IMR-90 (cell line): ENCODE results near the gene GPX4. TPM values are rescaled to one million over a fixed set of nuclear protein-coding genes. Genes with fewer than 3 reads are reported as not detected.
"Not testable (repeated sequence)": the region's sequence is repeated elsewhere in the genome, so short reads cannot be mapped to it uniquely, and the experiment has no call there.

Source experiments
- ATAC-seq: fragments of 200-7000 bp; cut with Tn5 transposase; 2 replicates; pipeline ENCODE4 v1.9.1; 2020; ENCODE audit warnings: low read depth, mild to moderate bottlenecking, moderate library complexity
- BruUV-seq: library from RNA; stranded (reverse); fragments of 400-500 nt; replicated peaks from 2 replicates; lab custom pipeline; 2021; lab: Mats Ljungman, UMichigan
- CTCF ChIA-PET: fragments of 300-600 bp; formaldehyde crosslinking; extraction: SDS; loops from one replicate; lab custom pipeline; 2021; ENCODE audit warnings: antibody characterized with exemption; lab: Yijun Ruan, JAX
- POLR2A ChIA-PET: fragments of 300-600 bp; sonication (Branson Sonifier 250); formaldehyde crosslinking; loops from one replicate; lab custom pipeline; 2022; ENCODE audit warnings: antibody characterized with exemption; ENCODE audit not compliant: unreplicated experiment; lab: Charles Lee
- DNase-seq: peaks from one replicate; pipeline ENCODE4 v3.0.0; 2013
- H2AFZ ChIP-seq: replicated peaks from 2 replicates; pipeline ENCODE3; 2013; ENCODE audit warnings: low read length, mild to moderate bottlenecking; ENCODE audit not compliant: poor library complexity
- H2AK5ac ChIP-seq: 2 replicates; pipeline ENCODE4 v1.6.1; 2013; ENCODE audit warnings: low read depth, low read length, inconsistent platforms
- H2AK9ac ChIP-seq: replicated peaks from 2 replicates; pipeline ENCODE3; 2013; ENCODE audit warnings: mild to moderate bottlenecking, low read depth, low read length, moderate library complexity; ENCODE audit not compliant: poor library complexity
- H2BK120ac ChIP-seq: 2 replicates; pipeline ENCODE4 v1.6.1; 2013; ENCODE audit warnings: low read depth, low read length, inconsistent platforms
- H2BK15ac ChIP-seq: 3 replicates; pipeline ENCODE4 v1.6.1; 2013; ENCODE audit warnings: low read depth, low read length, inconsistent platforms
- H2BK20ac ChIP-seq: 2 replicates; pipeline ENCODE4 v1.6.1; 2013; ENCODE audit warnings: low read depth, mild to moderate bottlenecking, inconsistent platforms, low read length, moderate library complexity
- H2BK5ac ChIP-seq: 2 replicates; pipeline ENCODE4 v1.6.1; 2013; ENCODE audit warnings: mild to moderate bottlenecking, low read depth, low read length, inconsistent platforms; ENCODE audit not compliant: poor library complexity, severe bottlenecking
- H3K14ac ChIP-seq: replicated peaks from 2 replicates; pipeline ENCODE4 v1.6.1; 2013; ENCODE audit warnings: low read depth, low read length, inconsistent platforms
- H3K18ac ChIP-seq: 2 replicates; pipeline ENCODE4 v1.6.1; 2013; ENCODE audit warnings: low read depth, low read length, control low read depth
- H3K23ac ChIP-seq: 2 replicates; pipeline ENCODE4 v1.6.1; 2013; ENCODE audit warnings: low read depth, low read length, inconsistent platforms
- H3K27ac ChIP-seq: 2 replicates; pipeline ENCODE4 v1.5.1; 2013; ENCODE audit warnings: mild to moderate bottlenecking, control low read depth, low read length; ENCODE audit not compliant: insufficient read depth
- H3K27me3 ChIP-seq: 2 replicates; pipeline ENCODE4 v1.6.1; 2013; ENCODE audit warnings: low read length; ENCODE audit not compliant: control insufficient read depth, insufficient read depth
- H3K36me3 ChIP-seq: 2 replicates; pipeline ENCODE4 v1.6.1; 2013; ENCODE audit warnings: low read length, mixed read lengths; ENCODE audit not compliant: control insufficient read depth, insufficient read depth
- H3K4ac ChIP-seq: 2 replicates; pipeline ENCODE4 v1.6.1; 2013; ENCODE audit warnings: low read depth, low read length, inconsistent platforms
- H3K4me1 ChIP-seq: 2 replicates; pipeline ENCODE4 v1.6.1; 2013; ENCODE audit warnings: low read length, mixed read lengths; ENCODE audit not compliant: control insufficient read depth, insufficient read depth
- H3K4me2 ChIP-seq: 2 replicates; pipeline ENCODE4 v1.6.1; 2013; ENCODE audit warnings: low read depth, mild to moderate bottlenecking, control low read depth, low read length, moderate library complexity
- H3K4me3 ChIP-seq: 2 replicates; pipeline ENCODE4 v1.5.1; 2013; ENCODE audit warnings: low read depth, mild to moderate bottlenecking, control low read depth, low read length, moderate library complexity; ENCODE audit not compliant: insufficient read depth
- H3K56ac ChIP-seq: 2 replicates; pipeline ENCODE4 v1.6.1; 2013; ENCODE audit warnings: low read length, inconsistent platforms; ENCODE audit not compliant: insufficient read depth; ENCODE audit errors: extremely low read depth
- H3K79me1 ChIP-seq, 2 experiments: 2 replicates each; pipeline ENCODE4 v1.6.1; 2013; ENCODE audit warnings: low read length in 2 of 2, inconsistent platforms in 1 of 2, low read depth in 1 of 2
- H3K9ac ChIP-seq: 2 replicates; pipeline ENCODE4 v1.6.1; 2013; ENCODE audit warnings: low read depth, low read length, control low read depth
- H3K9me1 ChIP-seq: 2 replicates; pipeline ENCODE4 v1.6.1; 2013; ENCODE audit warnings: low read length, inconsistent platforms; ENCODE audit not compliant: insufficient read depth
- H3K9me3 ChIP-seq: 2 replicates; pipeline ENCODE4 v1.6.1; 2013; ENCODE audit warnings: low read length; ENCODE audit not compliant: control insufficient read depth, insufficient read depth
- H4K20me1 ChIP-seq: 2 replicates; pipeline ENCODE4 v1.6.1; 2013; ENCODE audit warnings: low read length, inconsistent platforms; ENCODE audit not compliant: insufficient read depth
- H4K5ac ChIP-seq: 2 replicates; pipeline ENCODE4 v1.6.1; 2013; ENCODE audit warnings: mild to moderate bottlenecking, low read depth, low read length, control low read depth
- H4K8ac ChIP-seq, 2 experiments: 2 replicates each; pipeline ENCODE4 v1.6.1; 2013; ENCODE audit warnings: low read depth in 2 of 2, low read length in 2 of 2, control low read depth in 1 of 2, inconsistent platforms in 1 of 2
- H4K91ac ChIP-seq: 2 replicates; pipeline ENCODE4 v1.6.1; 2013; ENCODE audit warnings: low read depth, low read length, inconsistent platforms; ENCODE audit not compliant: insufficient read depth
- NFE2L2 ChIP-seq: fragments of 150-350 bp; IDR thresholded peaks from 2 replicates; pipeline ENCODE4 v1.6.1; 2016; ENCODE audit warnings: low read depth, mild to moderate bottlenecking, low read length
- SMC3 ChIP-seq: fragments of 150-350 bp; IDR thresholded peaks from 2 replicates; pipeline ENCODE4 v1.6.1; 2016; ENCODE audit warnings: low read depth, mild to moderate bottlenecking, antibody characterized with exemption, low read length, moderate library complexity
- WGBS, 2 experiments: methylation state at CpG; one replicate each; pipeline versions ENCODE4 v1.1.5 to v1.1.7; 2013; ENCODE audit warnings: missing lambda C conversion rate in 2 of 2; ENCODE audit not compliant: insufficient read length in 1 of 2; ENCODE audit errors: extremely low coverage in 2 of 2; 5-methylcytosine and 5-hydroxymethylcytosine counted together
- dilution Hi-C: fragments of 300-500 bp; cut with HindIII; formaldehyde crosslinking; loops from one replicate; pipeline ENCODE4 v1.14.3; 2018; ENCODE audit warnings: low sequenced_read_pairs; ENCODE audit not compliant: unreplicated experiment
- in situ Hi-C: fragments of 300-500 bp; cut with MboI; formaldehyde crosslinking; loops from 3 replicates; pipeline ENCODE4 v1.14.3; 2019; ENCODE audit warnings: low sequenced_read_pairs, inconsistent platforms, mixed read lengths
- intact Hi-C: fragments of 100-400 bp; cut with micrococcal nuclease; formaldehyde crosslinking; loops from 2 replicates; pipeline ENCODE4 v1.10.0; 2022
- polyA plus RNA-seq, 3 experiments: library from polyadenylated mRNA; depleted of rRNA; stranded (reverse); fragments of >200 nt; gene quantifications; 2 replicates each; pipeline ENCODE4 v1.2.3, GENCODE V29; 2012; ENCODE audit warnings: low replicate concordance in 1 of 3
- total RNA-seq: library from RNA; depleted of rRNA; stranded (reverse); fragments of >200 nt; gene quantifications from 2 replicates; pipeline ENCODE4 v1.2.3, GENCODE V29; 2012

GPX4 gene
- total and polyA plus RNA-seq, 2 of the 4 experiments (the other 2 are of a cell fraction), result 357 to 1,083 TPM

GRCh38 chr19:1128106-1128505 lies 24.3 kb downstream of the GPX4 start:
- H2AK5ac ChIP-seq, result no peak overlapping the region
- H2BK5ac ChIP-seq, result no peak overlapping the region
- POLR2A ChIA-PET, result interaction anchor here (0.6 kb wide), 1 partner anchor 17 kb away, joined by 4 read pairs; no protein-coding TSS in a partner anchor
- H3K14ac ChIP-seq, result no peak overlapping the region
- H3K9me3 ChIP-seq, result no peaks in the 10 kb centered on the region
- H3K18ac ChIP-seq, result no peak overlapping the region
- ATAC-seq, result no peak
- peaks cover 51% of the 10 kb centered on the region for H3K36me3 ChIP-seq
- H3K4ac ChIP-seq, result no peak overlapping the region
- peaks cover 8% of the 10 kb centered on the region; the same call in 1 of the 2 replicates for H3K9me1 ChIP-seq
- no peak for TF ChIP-seq NFE2L2
- no peak for TF ChIP-seq SMC3
- H3K56ac ChIP-seq, result no peak overlapping the region
- H4K91ac ChIP-seq, result no peak overlapping the region
- H2AFZ ChIP-seq, result no peak overlapping the region
- no peak overlapping the region for H4K5ac ChIP-seq
- CTCF ChIA-PET, result no interaction called here
- no peak overlapping the region for H3K27ac ChIP-seq
- no peak for DNase-seq
- H3K9ac ChIP-seq, result no peak overlapping the region
- H4K20me1 ChIP-seq, result peaks cover 45% of the 10 kb centered on the region
- in situ Hi-C loops, result no loop called here
- no peak overlapping the region for H2AK9ac ChIP-seq
- H3K4me2 ChIP-seq, result no peak overlapping the region
- H3K23ac ChIP-seq, result no peak overlapping the region
- dilution Hi-C loops, result no loop called here
- peaks cover 26% of the 10 kb centered on the region for H3K4me1 ChIP-seq
- H2BK120ac ChIP-seq, result no peak overlapping the region
- H3K4me3 ChIP-seq, result no peak overlapping the region
- H4K8ac ChIP-seq, result no peak overlapping the region
- no peak overlapping the region for H2BK20ac ChIP-seq
- no TSS peak for BruUV-seq
- intact Hi-C loops, result no loop called here
- WGBS, 2 experiments, result 90% methylated on average over 13 of the region's 17 CpGs; no CpG with 5 or more reads in 1 of the 2 experiments
- H3K79me1 ChIP-seq, result peaks cover 24 to 79% of the 10 kb centered on the region in 2 experiments; a peak in 3 of 4 replicates
- no peak overlapping the region for H2BK15ac ChIP-seq
- H3K27me3 ChIP-seq, result no peaks in the 10 kb centered on the region

- intact Hi-C loops, in situ Hi-C loops, H3K9ac ChIP-seq, H3K23ac ChIP-seq, H3K14ac ChIP-seq, H3K9me3 ChIP-seq, H2AK9ac ChIP-seq, H3K56ac ChIP-seq, BruUV-seq, ATAC-seq, H4K91ac ChIP-seq, H3K4me3 ChIP-seq, H2BK120ac ChIP-seq, H3K18ac ChIP-seq, H2AFZ ChIP-seq, H3K27me3 ChIP-seq, dilution Hi-C loops, H3K4ac ChIP-seq, H4K8ac ChIP-seq, H2AK5ac ChIP-seq, H3K4me2 ChIP-seq, DNase-seq, POLR2A ChIA-PET, H2BK15ac ChIP-seq, H3K27ac ChIP-seq, H4K5ac ChIP-seq, H3K9me1 ChIP-seq, H2BK5ac ChIP-seq, H2BK20ac ChIP-seq: not testable (repeated sequence)
- H3K4me1 ChIP-seq, result peaks cover 26% of the 10 kb centered on the region
- 95% methylated on average over 4 of the region's 7 CpGs; no CpG with 5 or more reads in 1 of the 2 experiments for WGBS, 2 experiments
- CTCF ChIA-PET, result interaction anchor here (0.5 kb wide), 1 partner anchor 65 kb away, joined by 3 read pairs; no protein-coding TSS in a partner anchor
- H4K20me1 ChIP-seq, result peaks cover 40% of the 10 kb centered on the region
- H3K36me3 ChIP-seq, result peaks cover 47% of the 10 kb centered on the region
- H3K79me1 ChIP-seq, result peaks cover 26 to 78% of the 10 kb centered on the region in 2 experiments; a peak in 3 of 4 replicates
Observed at GRCh38 chr19:1129084-1129483, 25.3 kb downstream of the GPX4 start.
